ENCODE results near the gene TLN1.

The TLN1 gene

GRCh38 chr9:35658968-35659220 is 73.1 kb downstream of the TLN1 start:
- in situ Hi-C loops (cut with HindIII; ENCODE audit: low pct_ligation_motif_present, low pct_unique_long_range_greater_than_20kb, low sequenced_read_pairs) = no loop called here

GRCh38 chr9:35658137-35658967 is 73.6 kb downstream of the TLN1 start, which contains the start of gene CCDC107:
TSS of gene CCDC107 (plus strand) at chr9:35658292. CDS start at chr9:35658380, 88 bp downstream.
- DNase-seq = peak; percentile 81
- in situ Hi-C loops (cut with HindIII; ENCODE audit: low pct_ligation_motif_present, low pct_unique_long_range_greater_than_20kb, low sequenced_read_pairs) = no loop called here

More at GRCh38 chr9:35658968-35659220, 73.1 kb downstream of the TLN1 start:
- DNase-seq = peak; percentile 55

DNA sequence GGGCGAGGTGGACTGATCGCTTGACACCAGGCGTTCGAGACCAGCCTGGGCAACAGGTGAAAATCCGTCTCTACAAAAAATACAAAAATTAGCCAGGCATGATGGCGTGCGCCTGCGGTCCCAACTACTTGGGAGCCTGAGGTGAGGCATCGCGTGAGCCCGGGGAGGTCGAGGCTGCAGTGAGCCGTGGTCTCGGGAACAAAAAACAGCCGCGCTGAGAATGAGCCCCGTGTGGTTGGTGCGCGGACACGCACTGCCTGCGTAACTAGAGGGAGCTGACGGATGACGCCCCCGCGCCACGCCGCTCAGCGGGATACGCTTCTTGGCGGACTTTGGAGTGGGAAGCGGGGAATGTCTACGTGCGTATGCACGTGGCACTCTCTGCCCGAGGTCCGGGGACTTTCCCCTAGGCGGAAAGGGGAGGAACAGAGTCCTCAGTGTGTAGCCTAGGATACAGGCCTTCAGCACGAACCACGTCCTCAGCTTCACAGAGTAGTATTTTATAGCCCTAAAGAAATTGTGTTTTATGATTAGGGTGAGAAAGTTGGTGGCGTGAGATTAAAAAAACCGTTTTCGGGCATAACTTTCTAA is 74.4 kb downstream of the TLN1 start, which contains the start of gene RMRP:
Gene RMRP, minus strand, starts transcription at position 474 of the 591 bp plus-strand sequence.
- DNase-seq = peak; percentile 98
- in situ Hi-C loops (cut with HindIII; ENCODE audit: low pct_ligation_motif_present, low pct_unique_long_range_greater_than_20kb, low sequenced_read_pairs) = no loop called here

DNA sequence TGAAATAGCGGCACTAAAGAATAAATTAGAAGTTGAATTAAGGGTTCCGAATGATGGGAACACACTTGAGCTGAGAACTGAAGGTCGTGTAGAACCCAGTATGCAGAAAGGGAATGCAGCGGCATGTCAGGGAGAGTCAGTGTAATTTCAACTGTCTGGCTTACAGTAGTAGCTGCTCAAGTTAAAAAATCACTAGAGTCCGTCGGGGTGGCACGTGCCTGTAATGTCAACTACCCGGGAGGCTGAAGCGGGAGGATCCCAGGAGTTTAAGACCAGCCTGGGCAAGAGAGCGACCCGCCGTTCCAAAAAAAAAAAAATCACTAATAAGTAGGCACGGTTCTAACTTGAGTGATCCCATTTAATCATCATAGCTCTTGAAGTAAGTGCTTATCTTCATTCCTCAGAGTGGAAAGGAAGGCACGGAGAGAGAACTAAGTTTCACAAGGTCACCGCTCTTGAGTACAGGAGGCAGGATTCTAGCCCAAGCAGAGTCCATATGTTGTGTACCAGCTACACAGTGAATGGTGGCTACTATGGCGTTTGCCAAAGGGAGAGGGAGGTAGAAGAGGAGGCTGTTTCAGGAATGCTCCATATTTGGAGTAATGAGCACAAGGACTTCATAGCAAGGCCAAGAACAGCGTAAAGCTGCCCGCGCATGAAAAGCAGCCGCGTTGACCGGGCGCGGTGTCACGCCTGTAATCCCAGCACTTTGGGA is 75.0 kb downstream of the TLN1 start:
- in situ Hi-C loops (cut with HindIII; ENCODE audit: low pct_ligation_motif_present, low pct_unique_long_range_greater_than_20kb, low sequenced_read_pairs) = no loop called here
- no peak for DNase-seq

- no peak for DNase-seq
- in situ Hi-C loops (cut with HindIII; ENCODE audit: low pct_ligation_motif_present, low pct_unique_long_range_greater_than_20kb, low sequenced_read_pairs) = no loop called here
Observed at GRCh38 chr9:35656348-35656747, 75.6 kb downstream of the TLN1 start.

GRCh38 chr9:35653611-35654010 is 78.4 kb downstream of the TLN1 start:
- in situ Hi-C loops (cut with HindIII; ENCODE audit: low pct_ligation_motif_present, low pct_unique_long_range_greater_than_20kb, low sequenced_read_pairs) = no loop called here
- DNase-seq = no peak

DNA sequence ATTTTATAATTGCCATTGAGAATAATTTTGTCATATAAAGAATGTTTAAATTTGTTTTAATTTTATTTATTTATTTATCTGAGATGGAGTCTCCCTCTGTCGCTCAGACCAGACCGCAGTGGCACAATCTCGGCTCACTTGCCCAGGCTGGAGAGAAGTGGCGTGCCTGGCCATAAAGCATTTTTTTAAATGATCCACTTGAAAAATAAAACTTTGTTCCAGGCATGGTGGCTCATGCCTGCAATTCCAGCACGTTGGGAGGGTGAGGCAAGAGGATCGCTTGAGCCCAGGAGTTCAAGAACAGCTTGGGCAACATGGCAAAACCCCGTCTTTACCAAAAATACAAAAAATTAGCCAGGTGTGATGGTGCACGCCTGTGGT is 79.2 kb downstream of the TLN1 start:
- no peak for DNase-seq
- in situ Hi-C loops (cut with HindIII; ENCODE audit: low pct_ligation_motif_present, low pct_unique_long_range_greater_than_20kb, low sequenced_read_pairs) = no loop called here

GRCh38 chr9:35651956-35652828 is 79.8 kb downstream of the TLN1 start:
- in situ Hi-C loops (cut with HindIII; ENCODE audit: low pct_ligation_motif_present, low pct_unique_long_range_greater_than_20kb, low sequenced_read_pairs) = no loop called here
- DNase-seq = no peak

DNA sequence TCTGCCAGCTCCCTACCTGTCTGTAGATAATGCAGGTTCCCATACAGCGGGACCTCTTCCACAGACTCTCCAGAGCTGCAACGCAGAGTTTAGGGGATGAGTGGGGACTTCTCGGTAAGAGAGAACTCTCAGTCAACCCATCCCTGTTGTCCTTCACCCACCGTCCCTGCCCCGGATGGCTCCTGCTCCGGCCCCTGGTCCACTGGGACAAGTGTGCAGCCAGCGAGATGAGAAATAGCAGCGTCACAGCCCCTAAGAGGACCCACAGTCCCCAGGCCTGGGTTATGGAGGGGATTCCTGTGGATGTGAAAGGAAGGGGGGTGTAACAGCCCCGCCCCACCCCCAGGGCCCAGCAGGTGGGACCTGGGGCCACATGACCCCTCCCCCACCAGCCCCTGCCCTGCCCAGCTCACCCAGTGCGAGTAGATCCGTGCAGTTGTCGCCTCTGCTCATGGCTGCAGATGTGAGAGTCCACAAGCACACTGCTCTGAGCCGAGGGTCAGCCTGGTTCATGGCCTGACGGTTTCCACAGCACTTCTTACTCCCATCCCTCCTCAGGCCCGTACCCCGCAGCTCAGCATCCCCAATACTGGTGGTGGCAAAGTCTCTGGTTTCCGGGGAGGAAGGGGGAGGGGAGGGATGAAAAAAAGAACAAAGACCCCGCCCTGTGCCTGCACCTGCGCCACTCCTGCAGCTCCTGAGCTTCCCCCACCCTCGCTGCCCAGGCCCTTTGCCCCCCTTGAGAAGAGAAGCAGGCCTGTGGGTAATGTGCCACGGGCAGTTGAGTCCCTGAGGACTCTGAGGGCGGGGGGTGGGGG is 81.4 kb downstream of the TLN1 start, which contains the start of gene SIT1:
Gene SIT1, minus strand, starts transcription at position 591 of the 818 bp plus-strand sequence. Its CDS starts 78 bp downstream, at position 513.
- no peak for DNase-seq
- in situ Hi-C loops (cut with HindIII; ENCODE audit: low pct_ligation_motif_present, low pct_unique_long_range_greater_than_20kb, low sequenced_read_pairs) = no loop called here

GRCh38 chr9:35649431-35650340 is 82.3 kb downstream of the TLN1 start:
- no peak for DNase-seq
- in situ Hi-C loops (cut with HindIII; ENCODE audit: low pct_ligation_motif_present, low pct_unique_long_range_greater_than_20kb, low sequenced_read_pairs) = no loop called here

Data from ACHN (cell line).